K562 (cell line): ENCODE data around the gene HEXIM2. TPM values are rescaled to one million over a fixed set of nuclear protein-coding genes. Genes with fewer than 3 reads are reported as not detected.
A peak's percentile ranks its signal among the peaks of the same experiment; 100 is the strongest.

Experiments used
- BCL6 ChIP-seq: fragments of 250-450 bp; sonication (Bioruptor Pico); IDR thresholded peaks from 2 replicates; pipeline ENCODE4 v1.4.0; 2020
- HMG20A ChIP-seq: fragments of 450-650 bp; formaldehyde crosslinking; conservative IDR thresholded peaks from 2 replicates; pipeline ENCODE4 v1.4.0; 2020; ENCODE audit warnings: mild to moderate bottlenecking, mixed read lengths
- NCOR1 ChIP-seq: fragments of 450-650 bp; IDR thresholded peaks from 2 replicates; pipeline ENCODE4 v1.6.1; 2016; ENCODE audit warnings: mild to moderate bottlenecking, moderate library complexity
- NKRF ChIP-seq: fragments of 450-650 bp; IDR thresholded peaks from 2 replicates; pipeline ENCODE4 v1.6.1; 2016; ENCODE audit warnings: borderline replicate concordance
- RERE ChIP-seq: sonication (generic); formaldehyde crosslinking; IDR thresholded peaks from 2 replicates; pipeline ENCODE4 v1.8.0; 2023; ENCODE audit warnings: missing genetic modification reagents, mild to moderate bottlenecking, borderline replicate concordance
- SIX5 ChIP-seq, 2 experiments: IDR thresholded peaks; 2 replicates each; pipeline ENCODE4 v1.6.1; 2011; ENCODE audit warnings: low read length in 2 of 2, borderline replicate concordance in 1 of 2, low read depth in 1 of 2, mild to moderate bottlenecking in 1 of 2, moderate library complexity in 1 of 2; ENCODE audit not compliant: insufficient read depth in 1 of 2
- ZBTB2 ChIP-seq: fragments of 450-650 bp; IDR thresholded peaks from 2 replicates; pipeline ENCODE4 v1.6.1; 2016; ENCODE audit warnings: antibody characterized with exemption
- ZNF318 ChIP-seq, 2 experiments: fragments of 450-650 bp; IDR thresholded peaks; 2 replicates each; pipeline ENCODE4 v1.6.1; 2016; ENCODE audit warnings: mild to moderate bottlenecking in 2 of 2, borderline replicate concordance in 1 of 2, low read depth in 1 of 2, moderate library complexity in 1 of 2
- ZNF354B ChIP-seq: fragments of 250-450 bp; sonication (Bioruptor Pico); IDR thresholded peaks from 2 replicates; pipeline ENCODE4 v1.4.0; 2020
- polyA plus RNA-seq, 8 experiments: library from polyadenylated mRNA; depleted of rRNA in 4 of 8; stranded (reverse) in 5 of 8; unstranded in 3 of 8; fragments of >200 nt; fragmentation: Nextera tagmentation in 2 of 8; fragmentation: Illumina TruSeq in 1 of 8; extraction: Ambion mirVana in 2 of 8; extraction: Trizol in 1 of 8; gene quantifications; 2 replicates each; pipeline versions ENCODE4 v1.2.1 to v1.2.3, GENCODE V29; 2011 to 2014; ENCODE audit warnings: inconsistent platforms in 1 of 8, missing spikeins in 1 of 8
- total RNA-seq, 7 experiments: library from RNA; depleted of rRNA in 6 of 7; stranded (reverse); fragments of >200 nt in 6 of 7; fragmentation: Illumina TruSeq in 2 of 7; extraction: Trizol in 2 of 7; gene quantifications; 2 replicates each; pipeline versions ENCODE4 v1.2.1 to v1.2.3, GENCODE V29; 2011 to 2021; ENCODE audit warnings: low replicate concordance in 1 of 7

The HEXIM2 gene
- total and polyA plus RNA-seq, 9 of the 15 experiments (the other 6 are each of a cell fraction or from before 2014, with no cell fraction given) = 0.69 to 3.4 (median 1.1) TPM; not detected in 2

GRCh38 chr17:45149037-45149668 is 12.5 kb upstream of the HEXIM2 start (continued):
- no peak for TF ChIP-seq ZNF318 (IDR thresholded peaks at IDR 0.05; ENCODE audit: borderline replicate concordance in 1 of 2, low read depth in 1 of 2)
- no peak for TF ChIP-seq BCL6 (CRISPR knock-in tag)
- TF ChIP-seq NCOR1 = no peak
- no peak for TF ChIP-seq SIX5 (IDR thresholded peaks at IDR 0.05; ENCODE audit: borderline replicate concordance in 1 of 2, insufficient read depth in 1 of 2, low read depth in 1 of 2, low read length in 2 of 2)
- no peak for TF ChIP-seq ZNF354B (CRISPR knock-in tag)
- TF ChIP-seq HMG20A (CRISPR knock-in tag) = no peak
- no peak for TF ChIP-seq ZBTB2
- peak; percentile 73; the same call in 1 of the 2 replicates for TF ChIP-seq RERE (CRISPR knock-in tag)
- TF ChIP-seq NKRF = no peak
